Stimulated activated CD8-positive, alpha-beta memory T cell treated with anti-CD3 and anti-CD28 coated beads, Interleukin-15, amount 100 ng/mL, for 48 hours (primary cell): Measurements from ENCODE around the gene WWOX.

Source experiments
- DNase-seq, 2 donors: peaks; one replicate each; pipeline ENCODE4 v3.0.0-alpha.2; 2020; ENCODE audit warnings: low read depth in 2 of 2

The WWOX gene

GRCh38 chr16:78274771-78275170, 175.3 kb downstream of the WWOX start:
- no peak for DNase-seq

GRCh38 chr16:78275420-78275819, 176.0 kb downstream of the WWOX start:
- DNase-seq = no peak

- no peak for DNase-seq
Measured at GRCh38 chr16:78277321-78278055, 178.0 kb downstream of the WWOX start.

GRCh38 chr16:78278056-78278450, 178.6 kb downstream of the WWOX start:
- no peak for DNase-seq

DNA sequence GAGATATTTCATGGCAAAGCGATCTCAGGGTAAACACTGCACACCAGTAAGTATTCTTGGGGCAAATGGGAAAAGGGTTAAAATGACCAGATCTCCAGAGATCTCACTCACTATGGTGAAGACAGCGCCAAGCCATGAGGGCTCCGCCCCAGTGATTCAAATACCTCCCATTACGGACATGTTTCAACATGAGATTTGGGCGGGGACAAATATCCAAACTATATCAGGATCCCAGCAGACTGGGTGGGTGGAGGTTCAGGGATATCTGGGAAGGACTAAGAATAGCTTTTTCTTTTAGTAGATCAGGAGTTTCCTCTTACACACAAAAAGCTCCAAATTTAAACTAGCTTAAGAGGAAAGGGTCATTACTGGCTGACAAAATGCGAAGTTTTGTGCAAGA, 181.7 kb downstream of the WWOX start:
- DNase-seq = no peak

- no peak for DNase-seq
Measured at GRCh38 chr16:78283548-78284251, 184.2 kb downstream of the WWOX start.

DNA sequence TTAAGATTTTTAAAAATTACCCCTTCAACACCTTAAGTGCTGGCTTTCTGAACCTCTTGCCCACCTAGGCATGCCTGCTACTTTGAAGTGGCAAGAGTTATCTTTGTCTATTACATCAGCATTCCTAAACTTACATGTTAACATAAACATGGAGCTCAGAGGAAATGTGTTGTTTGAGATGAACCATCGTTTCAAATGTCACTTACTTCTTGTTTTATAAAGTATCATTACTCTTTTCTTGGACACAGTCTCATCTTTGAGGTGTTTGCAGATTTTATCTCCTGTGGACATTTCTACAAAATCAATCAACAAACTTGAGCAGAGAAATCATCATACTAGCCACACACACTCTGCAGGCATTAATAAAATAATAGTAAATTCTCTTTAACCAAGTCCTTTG, 184.9 kb downstream of the WWOX start:
- no peak for DNase-seq

- no peak for DNase-seq
Measured at GRCh38 chr16:78284957-78285434, 185.5 kb downstream of the WWOX start.

DNA sequence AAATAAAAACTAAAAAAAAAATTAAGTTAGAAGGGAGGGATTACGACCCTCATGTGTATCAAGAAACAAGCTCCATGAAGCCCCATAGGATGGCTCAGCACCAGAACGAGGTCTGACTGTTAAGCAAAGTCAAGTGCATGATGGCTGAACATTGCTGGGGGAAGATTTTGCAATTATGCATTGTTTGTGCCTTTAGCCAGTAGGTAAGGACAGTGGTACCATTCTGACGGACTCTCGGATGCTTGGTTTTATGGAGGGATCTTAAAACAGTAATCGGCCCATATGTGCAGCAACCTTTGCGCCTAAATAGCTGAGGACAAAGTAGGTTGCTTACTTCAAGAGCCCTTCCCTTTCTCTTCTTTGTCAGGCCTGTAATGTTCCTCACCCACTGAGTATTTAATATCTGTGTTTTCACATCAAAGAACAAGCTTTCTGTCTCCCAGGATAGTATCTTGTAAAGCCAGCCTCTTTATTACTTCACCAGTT, 186.0 kb downstream of the WWOX start:
- no peak for DNase-seq

DNA sequence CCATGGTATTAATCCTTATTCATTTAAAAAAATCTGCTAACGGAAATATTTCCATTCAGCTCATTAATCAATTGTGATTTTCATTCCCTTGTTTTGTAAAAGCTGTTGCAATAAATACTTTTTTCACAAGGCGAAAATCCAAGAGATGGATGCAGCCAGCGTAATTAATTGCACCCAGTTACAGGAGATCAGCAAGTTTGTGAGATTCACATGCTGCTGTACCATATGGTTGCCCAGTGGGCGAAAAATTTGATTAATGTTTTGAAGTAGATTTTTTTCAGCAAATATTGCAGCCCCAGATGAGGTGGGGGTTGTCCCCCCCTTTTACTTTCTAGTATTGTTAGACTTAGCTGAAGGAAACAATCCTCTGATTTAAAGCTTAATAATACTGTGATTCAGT, 186.6 kb downstream of the WWOX start:
- DNase-seq = no peak

DNA sequence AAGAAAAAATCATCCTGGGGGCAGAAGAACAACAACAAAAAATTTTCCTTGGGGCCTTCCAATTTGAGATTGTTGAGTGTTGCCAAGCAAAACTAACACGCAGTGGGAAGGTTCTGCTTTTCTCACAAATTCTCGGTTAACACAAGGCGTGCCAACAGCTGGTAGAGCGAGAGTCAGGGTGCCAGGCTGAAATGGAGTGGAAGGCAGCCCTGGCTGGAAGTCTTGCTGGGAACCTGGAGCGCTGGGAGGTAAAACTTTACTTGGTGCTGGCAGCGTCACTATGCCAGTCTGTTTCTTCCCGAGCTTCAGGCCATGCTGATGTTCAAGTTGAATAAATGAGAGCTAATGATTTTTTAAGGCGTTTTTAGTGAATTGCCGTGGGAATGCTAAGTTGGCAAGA, 189.4 kb downstream of the WWOX start:
- DNase-seq = no peak

- no peak for DNase-seq
Measured at GRCh38 chr16:78289373-78289772, 189.9 kb downstream of the WWOX start.

DNA sequence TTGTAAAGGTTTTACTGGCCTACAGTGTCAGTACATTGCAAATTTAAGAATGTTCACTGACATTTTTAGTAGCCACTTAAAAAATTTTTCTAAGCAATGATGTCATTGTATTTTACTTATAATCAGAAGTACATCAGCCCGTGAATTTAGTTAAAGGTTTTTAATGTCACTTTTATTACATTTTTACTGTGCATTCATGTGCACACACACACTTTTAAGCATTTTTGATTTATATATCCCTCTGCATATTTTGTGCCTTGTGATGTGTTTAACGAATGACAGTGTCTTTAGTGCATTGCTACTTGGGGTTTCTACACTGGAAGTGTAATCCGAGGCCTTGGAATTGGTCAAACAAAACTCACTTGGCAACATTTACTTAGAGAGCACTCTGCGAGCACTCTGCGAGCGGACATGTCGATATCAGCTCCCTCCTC, 190.4 kb downstream of the WWOX start:
- DNase-seq = no peak

DNA sequence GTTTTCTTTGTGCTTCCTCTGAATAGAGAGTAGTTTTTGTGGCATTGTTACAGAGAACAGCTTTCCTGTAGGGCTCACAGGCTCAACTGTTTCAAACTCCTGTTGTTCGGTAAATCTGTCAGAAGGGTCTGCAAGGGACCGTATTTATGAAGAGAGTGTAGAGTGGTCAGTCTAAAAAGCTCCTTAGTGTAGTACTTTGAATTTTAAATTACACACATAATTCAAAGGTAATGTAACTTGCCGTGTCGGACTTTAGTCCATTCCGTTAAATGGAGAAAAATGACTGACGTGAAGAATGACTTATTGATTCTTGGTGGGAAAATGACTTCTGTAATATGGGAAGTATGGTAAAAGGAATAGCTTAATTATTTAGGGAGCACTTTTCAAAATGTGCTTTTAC, 190.9 kb downstream of the WWOX start:
- no peak for DNase-seq

DNA sequence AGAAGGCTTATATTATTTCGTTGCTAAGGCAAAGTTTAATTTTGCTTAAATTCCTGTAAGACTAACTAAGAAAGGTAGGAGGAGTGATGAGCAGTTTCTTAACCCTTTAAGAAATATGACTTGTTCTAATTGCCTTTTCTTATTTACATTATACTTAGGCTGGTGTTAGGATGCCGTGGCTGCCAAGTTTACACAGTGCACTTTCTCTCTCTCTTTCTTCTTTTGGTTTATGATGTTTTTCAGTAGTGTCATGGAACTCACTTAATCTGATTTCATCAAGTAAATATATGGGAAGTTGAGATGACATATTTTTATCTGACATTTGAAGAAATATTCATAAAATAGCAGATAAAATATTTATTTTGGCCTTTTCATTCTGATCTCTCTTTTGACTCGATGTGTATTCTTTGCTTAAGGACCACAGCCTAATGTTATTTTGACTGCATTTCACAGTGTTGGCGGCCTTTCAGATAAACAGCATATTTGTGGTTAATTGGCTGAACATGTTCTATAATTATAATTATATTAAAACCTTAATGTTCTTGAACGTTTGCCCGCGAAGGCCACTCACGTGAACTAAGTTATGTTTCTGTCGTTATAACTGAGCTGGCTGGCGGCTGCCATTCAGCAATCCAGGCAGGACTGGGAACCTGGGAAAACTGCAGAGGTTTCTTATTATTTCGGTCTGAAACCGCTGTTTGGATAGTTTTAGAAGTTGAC, 191.6 kb downstream of the WWOX start:
- DNase-seq = no peak

DNA sequence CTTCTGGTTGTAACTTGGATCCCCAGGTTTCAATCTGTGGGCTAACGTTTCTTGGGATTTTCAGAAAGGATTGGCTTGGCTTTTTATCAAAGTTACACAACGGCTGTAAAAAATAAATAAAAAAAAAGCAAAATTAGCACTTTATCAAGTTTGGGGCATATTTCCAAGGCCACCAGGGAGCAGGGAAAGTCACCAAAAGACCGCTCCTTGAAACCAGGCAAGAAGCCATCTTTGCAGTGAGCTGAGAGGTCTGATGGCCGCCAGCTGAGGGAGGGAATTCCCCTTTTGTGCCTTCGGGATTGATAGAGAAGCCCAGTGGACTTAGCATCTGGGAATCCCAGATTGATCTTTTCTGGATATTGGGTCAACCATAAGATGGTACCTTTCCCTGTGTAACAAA, 192.2 kb downstream of the WWOX start:
- DNase-seq = no peak

GRCh38 chr16:78292086-78292843, 192.8 kb downstream of the WWOX start:
- DNase-seq = no peak

DNA sequence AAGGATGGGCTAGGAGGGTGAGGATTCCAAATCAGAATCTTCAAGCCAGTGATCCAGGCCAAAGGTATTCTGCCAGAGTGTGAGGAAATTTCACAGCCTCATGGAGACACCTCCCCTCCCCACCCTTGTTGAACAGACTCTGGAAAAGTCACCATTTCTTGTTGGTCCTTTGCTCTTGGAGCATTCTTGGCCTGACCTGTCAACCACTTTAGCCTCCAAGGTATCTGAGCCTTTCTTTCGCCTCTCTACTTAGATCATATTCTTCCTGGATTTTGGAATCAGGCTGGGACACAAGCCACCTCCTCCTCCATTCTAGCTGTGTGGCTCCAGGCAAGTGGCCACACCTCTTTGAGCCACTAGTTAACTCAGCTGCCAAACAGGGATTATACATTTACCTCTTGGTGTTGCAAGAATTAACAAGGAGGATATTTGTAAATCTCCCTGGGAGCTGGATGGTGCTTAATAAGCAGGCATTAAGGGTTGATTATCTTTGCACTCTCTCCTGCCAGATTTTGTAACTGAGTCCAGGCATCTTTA, 193.5 kb downstream of the WWOX start:
- no peak for DNase-seq

DNA sequence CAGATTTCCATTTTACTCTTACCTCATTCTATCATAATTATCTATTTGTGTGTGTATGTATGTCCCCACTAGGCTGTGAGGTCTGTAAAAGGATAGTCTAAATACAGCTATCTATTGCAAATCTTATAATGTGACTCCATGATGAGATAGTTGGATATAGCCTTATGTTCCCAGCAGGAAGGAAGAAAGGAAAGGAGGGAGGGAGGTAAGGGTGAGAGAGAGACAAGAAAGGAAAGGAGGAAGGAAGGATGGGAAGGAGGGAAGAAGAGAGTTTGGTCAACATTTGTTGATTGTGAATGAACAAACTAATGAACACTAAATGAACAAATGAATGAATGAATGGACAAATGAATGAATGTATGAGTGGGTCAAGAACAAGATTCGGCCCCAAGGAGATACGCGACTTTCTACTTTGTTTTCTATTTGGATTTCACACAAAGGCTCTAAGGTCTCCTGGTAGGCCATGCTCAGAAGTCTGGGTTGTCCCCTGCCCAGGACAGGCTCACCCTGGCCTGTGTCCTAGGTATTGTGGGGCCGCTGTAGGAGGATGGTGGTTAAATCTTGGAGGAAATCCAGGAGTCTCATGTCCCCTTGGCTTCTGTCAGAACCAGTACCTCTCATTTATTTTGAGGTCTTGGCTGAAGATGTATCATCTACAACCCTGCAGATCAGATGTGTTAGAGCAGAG, 195.2 kb downstream of the WWOX start:
- DNase-seq = no peak

DNA sequence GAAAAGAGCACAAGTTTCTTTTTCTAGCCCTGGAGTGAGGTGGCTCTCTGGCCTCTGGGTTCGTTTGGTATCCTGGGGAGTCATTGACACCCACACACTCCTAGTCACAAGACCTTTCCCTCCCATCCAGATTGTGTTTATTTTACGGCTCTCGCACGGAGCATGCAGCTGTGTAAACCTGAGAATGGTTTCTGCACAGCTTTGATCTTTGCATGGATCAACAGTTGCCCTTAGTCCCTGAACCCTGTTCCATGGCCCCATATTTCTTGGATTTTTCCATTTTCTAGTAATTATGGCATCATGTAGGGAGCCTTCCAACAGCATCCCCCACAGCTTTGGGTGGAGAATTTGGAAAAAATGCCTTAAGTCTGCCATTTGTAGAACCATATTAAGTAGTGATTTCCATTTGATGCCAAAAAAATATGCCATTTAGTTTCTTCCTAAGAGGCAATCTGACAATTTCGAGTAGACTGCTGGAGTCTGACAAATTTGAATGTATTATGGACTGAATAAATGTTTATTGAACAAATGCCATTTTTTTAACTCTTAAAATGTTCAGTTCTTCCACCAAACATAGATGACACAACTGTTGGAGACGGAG, 197.7 kb downstream of the WWOX start:
- DNase-seq = no peak

GRCh38 chr16:78298986-78299385, 199.5 kb downstream of the WWOX start:
- DNase-seq = no peak
